GM21526 (cell line): ENCODE data around the gene ULBP3.
"Not testable (repeated sequence)": the region's sequence is repeated elsewhere in the genome, so short reads cannot be mapped to it uniquely, and the experiment has no call there.

Experiments
- ATAC-seq: cut with Tn5 transposase; IDR thresholded peaks from one replicate; pipeline ENCODE4 v1.9.1; 2021; ENCODE audit warnings: moderate library complexity; ENCODE audit not compliant: unreplicated experiment, low FRiP score

The ULBP3 gene

GRCh38 chr6:150018846-150019580 is 49.9 kb downstream of the ULBP3 start:
- ATAC-seq = no peak

- not testable (repeated sequence) for ATAC-seq
These were observed 51.8 kb downstream of the ULBP3 start for GRCh38 chr6:150017186-150017521.

GRCh38 chr6:150016324-150017185 is 52.4 kb downstream of the ULBP3 start:
- no peak for ATAC-seq

GRCh38 chr6:150015281-150016001 is 53.5 kb downstream of the ULBP3 start:
- ATAC-seq = not testable (repeated sequence)

- not testable (repeated sequence) for ATAC-seq
These were observed 54.2 kb downstream of the ULBP3 start for GRCh38 chr6:150014623-150015280.

GRCh38 chr6:150013785-150014622 is 54.9 kb downstream of the ULBP3 start:
- ATAC-seq = not testable (repeated sequence)

GRCh38 chr6:150012846-150013784 is 55.8 kb downstream of the ULBP3 start:
- not testable (repeated sequence) for ATAC-seq
